CD4-positive, alpha-beta T cell treated with Interleukin-1 beta for 1 hour (primary cell): Measurements from ENCODE around the gene LIAS.
"Not testable (repeated sequence)": the region's sequence is repeated elsewhere in the genome, so short reads cannot be mapped to it uniquely, and the experiment has no call there.

Experiments
- DNase-seq, 2 donors: peaks; one replicate each; pipeline ENCODE4 v3.0.0-alpha.2; 2020 to 2022

The LIAS gene

DNA sequence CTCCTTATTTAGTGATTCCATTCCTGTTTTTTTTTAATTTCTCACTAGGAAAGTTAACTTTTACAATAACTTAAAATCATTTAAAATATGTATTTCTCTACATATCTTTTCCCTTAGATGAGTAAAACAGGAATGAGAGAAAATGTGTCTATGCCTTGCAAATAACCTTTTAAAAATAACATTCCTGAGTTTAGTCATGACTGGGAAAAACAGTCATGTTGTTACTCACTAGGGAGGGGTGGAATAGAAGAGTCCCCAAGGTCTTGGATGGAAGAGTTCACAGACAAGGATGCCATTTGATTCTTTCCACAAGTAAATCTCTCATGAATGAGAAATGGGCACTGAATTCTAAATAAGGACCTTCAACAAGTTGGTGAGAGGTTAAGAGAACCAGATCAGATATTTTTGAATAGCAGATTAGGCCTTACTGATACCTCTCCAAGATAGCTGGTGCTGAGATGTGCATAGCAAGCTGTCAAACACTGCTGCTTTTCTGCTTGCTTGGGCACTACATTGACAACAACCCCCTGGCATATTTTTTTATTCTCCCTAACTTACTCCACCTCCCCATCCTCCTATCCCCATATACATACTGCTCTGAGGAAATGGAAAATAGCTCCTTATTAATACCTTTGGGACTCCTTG, 43.3 kb downstream of the LIAS start:
- DNase-seq, result no peak

DNA sequence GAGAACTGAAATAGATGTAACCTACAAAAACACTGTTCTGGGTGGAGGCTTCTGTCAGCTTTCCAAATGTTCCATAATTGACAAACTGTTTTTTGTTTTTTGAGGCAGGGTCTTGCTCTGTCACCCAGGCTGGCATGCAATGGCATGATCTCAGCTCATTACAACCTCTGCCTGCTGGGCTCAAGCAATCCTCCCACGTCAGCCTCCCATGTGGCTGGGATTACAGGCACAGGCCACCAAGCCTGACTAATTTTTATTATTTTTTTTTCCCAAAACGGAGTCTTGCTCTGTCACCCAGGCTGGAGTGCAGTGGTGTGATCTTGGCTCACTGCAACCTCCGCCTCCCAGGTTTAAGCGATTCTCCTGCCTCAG, 43.8 kb downstream of the LIAS start:
- DNase-seq, result not testable (repeated sequence)

DNA sequence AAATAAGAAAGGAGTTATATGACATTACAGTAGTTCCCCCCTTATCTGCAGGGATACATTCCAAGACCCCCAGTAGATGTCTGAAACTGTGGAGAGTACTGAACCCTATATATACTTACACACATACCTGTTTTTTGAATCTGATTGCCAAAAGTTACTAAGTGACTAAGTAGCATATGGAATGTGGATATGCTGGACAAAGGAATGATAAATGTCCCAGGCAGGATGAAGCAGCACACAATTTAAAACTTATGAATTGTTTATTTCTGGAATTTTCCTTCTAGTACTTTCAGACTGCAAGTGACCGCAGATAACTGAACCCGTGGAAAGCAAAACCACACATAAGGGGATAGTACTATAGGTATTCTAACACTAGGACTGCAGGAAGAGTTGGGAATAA, 45.7 kb downstream of the LIAS start:
- no peak for DNase-seq

DNA sequence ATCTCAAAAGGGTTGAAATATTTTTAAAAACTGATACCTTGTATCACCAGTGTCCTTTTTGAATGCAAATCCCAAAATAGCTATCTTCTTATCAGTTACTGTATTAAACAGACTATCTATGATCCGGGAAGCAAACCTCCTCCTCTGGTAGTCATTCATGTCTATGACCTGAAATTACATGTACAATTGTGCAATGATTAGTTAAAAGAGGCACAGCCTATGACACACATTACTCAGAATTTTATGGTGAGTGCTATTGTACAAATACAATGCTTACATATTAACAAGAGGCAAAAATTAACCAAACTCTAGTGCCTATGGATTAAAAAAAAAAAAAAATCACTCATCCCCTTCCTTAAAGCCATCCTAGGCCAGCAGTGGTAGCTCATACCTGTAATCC, 46.7 kb downstream of the LIAS start:
- no peak for DNase-seq

DNA sequence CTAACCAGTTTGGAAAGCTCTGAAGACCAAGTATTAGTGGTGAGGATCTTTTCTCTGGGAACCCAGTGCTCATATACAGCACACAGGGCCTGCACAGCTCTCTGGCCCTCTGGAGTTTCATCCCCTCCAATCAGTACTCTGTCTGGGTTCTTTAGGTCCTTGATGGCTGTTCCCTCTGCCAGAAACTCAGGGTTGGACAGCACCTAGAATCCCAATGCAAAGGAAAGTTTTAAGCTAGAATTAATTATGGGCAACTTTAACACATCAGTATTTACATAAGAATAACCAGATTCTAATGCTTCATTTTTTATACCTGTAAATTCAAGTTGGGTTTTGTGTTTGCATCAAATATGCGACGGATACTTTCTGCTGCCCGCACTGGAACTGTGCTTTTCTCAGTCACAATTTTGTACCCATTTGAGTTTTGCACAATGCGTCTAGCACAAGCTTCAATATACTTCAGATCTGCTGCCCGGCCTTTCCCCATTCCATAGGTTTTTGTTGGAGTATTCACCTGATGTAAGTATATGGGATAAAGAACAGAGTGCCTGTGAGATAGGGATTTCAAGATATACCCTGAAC, 51.6 kb downstream of the LIAS start:
- no peak for DNase-seq

DNA sequence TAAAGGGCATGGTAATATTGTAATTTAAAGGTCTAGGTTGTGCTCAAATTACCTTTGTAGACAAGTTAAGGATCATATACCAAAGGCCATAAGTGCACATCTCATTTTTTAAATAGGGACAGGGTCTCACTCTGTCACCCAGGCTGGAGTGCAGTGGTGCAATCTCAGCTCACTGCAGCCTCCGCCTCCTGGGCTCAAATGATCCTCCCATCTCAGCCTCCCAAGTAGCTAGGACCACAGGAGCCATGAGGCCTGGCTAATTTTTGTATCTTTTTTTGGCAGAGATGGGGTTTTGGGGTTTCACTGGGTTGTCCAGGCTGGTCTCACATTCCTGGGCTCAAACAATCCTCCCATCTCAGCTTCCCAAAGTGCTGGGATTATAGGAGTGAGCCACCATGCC, 55.4 kb downstream of the LIAS start:
- DNase-seq, result not testable (repeated sequence)

DNA sequence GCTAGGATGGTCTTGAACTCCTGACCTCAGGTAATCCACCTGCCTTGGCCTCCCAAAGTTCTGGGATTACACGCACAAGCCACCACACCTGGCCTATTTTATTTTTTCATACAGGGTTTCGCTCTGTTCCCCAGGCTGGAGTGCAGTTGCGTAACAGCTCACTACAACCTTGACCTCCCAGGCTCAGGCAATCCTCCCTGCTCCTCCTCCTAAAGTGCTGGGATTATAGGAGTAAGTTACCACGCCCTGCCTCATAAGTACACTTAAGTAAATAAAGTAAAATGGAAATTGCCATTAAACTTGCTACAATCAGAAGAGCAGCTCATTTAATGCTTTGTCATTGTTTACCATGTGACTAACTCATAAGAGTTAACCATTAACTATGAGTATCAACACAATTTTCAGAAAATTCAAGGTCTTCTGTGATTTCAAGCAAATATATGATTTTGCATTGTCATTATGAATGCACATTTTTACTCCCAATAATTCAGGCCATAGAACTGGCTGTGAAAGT, 56.1 kb downstream of the LIAS start:
- DNase-seq, result no peak

DNA sequence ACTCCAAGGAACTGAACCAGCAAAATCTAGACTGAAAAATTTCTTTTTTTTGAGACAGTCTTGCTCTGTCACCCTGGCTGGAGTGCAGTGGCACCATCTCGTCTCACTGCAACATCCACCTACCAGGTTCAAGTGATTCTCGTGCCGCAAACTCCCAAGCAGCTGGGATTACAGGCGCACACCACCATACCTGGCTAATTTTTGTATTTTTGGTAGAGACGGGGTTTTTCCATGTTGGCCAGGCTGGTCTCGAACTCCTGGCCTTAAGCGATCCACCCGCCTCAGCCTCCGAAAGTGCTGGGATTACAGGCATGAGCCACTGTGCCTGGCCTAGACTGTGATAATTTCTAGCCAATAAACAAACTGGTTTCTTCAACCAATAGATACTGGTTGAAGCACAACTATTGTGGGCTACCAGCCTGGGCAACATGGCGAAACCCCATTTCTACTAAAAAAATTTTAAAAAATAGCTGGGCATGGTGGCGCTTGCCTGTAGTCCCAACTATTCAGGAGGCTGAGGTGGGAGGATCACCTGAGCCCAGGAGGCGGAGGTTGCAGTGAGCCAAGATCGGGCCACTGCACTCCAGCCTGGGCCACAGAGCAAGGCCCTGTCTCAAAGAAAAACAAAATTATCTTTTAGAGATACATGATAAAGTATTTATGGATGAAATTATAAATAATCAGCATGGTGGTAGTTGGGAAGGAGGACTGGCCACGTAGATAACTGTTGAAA, 57.0 kb downstream of the LIAS start:
- not testable (repeated sequence) for DNase-seq

DNA sequence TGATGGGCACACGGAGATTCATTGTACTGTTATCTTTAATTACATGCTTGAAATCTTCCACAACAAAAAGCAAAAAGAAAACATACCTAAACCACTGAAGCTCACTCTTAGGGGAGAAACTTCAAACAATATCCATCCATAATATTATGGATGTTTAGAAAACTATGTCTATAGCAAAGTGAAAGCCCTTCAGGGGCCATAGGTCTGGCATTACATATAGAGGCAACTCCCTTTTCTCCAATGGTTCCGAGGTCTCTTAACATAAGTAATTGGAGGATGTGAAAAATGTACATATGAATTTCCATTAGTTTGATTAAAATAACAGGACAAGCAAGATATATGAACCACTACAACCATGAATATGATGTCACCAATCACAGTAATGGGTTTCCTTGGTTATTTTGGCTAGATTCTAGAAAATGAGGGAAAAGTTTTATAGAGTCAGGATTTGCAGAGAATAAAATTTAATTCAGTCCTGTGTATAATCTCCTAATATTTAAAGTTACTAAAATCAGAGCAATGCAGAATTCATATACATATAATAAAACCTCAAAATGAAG, 57.6 kb downstream of the LIAS start:
- no peak for DNase-seq

DNA sequence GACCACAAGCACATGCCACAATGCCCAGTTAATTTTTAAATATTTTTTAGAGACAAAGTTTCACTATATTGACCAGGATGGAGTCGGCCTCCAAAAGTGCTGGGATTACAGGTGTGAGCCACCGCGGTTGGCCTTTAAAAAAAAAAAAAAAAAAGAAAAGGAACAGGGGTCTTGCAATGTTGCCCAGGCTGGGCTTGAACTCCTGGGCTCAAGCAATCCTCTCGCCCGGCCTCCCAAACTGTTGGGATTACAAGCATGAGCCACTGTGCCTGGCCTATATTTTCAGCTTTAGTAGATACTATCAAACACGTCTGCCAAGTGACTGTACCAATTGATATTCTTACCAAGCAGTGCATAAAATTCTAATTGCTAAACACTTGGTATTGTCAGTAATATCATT, 59.6 kb downstream of the LIAS start:
- DNase-seq, result no peak

DNA sequence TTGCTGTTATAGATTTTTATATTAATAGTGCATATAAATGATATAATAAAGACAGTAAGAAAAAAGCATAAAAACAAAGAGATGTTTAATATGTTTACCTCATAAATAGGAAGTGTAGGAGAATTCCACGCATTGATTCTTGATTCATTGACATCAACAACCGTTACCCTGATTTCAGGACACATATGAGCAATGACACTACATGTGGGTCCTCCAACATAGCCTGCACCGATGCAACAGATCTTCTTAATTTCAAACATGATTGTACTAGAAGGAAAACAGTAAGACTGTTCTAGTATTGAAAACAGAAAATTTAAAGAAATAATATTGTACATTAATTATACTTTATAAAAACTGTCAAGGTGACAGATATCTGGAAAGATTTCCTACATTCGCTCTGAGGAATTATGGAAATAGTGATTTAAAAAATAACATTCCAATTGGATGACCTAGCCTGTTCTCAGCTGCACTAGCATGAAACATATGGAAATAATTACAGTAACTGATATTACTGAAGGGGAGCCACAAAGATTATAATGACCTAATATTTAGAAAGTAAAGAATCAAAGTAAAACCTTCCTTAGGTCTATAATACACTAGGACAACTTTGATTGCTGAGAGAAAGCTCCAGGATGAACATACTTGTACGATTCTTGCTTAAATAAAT, 62.5 kb downstream of the LIAS start:
- DNase-seq, result no peak

DNA sequence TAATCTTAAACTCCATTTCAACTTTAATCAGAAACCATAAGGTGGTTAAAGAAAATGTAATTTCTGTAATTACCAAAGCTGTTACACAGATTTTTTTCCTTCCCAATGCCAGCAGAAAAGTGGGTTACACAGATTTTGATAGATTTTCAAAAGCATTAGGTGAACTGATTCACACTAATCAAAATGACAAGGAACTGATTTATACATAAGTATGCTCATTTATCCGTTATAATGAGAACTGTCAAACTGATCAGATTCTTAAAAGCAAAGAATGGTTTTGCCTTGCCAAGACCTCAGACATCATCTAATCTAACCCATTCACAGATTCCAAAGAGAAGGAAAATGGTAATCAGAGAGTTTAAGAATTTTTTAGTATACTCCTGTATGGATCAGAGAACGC, 63.2 kb downstream of the LIAS start:
- no peak for DNase-seq

DNA sequence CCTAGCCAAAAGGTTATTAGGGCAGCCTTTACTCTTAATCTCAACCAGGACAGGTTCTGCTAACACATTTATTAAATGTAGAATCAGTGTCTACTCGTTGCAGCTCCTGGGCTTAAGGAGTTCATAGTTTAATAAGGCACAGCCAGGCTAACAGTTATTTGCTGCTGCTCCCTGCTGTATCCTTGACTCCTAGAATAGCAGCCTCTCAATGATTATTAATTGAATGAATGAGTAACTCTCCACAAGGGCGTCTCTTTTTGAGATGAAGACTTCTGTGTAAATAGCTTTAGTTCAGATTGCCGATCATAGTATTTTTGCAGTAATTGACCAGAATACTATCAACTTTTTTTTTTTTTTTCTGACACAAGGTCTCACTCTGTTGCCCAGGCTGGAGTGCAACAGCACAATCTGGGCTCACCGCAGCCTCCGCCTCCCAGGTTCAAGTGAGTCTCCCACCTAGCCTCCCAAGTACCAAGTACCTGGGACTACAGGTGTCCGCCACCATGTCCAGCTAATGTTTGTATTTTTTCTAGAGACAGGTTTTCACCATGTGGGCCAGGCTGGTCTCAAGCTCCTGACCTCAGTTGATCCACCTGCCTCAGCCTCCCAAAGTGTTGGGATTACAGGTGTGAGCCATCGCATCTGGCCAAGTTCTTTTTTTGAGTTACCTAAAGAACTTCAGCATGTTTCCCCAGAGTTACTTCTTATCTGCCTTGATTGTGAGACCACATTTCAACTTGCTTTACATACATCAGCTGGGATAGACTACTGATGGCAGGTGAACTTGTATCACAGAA, 65.5 kb downstream of the LIAS start:
- no peak for DNase-seq

DNA sequence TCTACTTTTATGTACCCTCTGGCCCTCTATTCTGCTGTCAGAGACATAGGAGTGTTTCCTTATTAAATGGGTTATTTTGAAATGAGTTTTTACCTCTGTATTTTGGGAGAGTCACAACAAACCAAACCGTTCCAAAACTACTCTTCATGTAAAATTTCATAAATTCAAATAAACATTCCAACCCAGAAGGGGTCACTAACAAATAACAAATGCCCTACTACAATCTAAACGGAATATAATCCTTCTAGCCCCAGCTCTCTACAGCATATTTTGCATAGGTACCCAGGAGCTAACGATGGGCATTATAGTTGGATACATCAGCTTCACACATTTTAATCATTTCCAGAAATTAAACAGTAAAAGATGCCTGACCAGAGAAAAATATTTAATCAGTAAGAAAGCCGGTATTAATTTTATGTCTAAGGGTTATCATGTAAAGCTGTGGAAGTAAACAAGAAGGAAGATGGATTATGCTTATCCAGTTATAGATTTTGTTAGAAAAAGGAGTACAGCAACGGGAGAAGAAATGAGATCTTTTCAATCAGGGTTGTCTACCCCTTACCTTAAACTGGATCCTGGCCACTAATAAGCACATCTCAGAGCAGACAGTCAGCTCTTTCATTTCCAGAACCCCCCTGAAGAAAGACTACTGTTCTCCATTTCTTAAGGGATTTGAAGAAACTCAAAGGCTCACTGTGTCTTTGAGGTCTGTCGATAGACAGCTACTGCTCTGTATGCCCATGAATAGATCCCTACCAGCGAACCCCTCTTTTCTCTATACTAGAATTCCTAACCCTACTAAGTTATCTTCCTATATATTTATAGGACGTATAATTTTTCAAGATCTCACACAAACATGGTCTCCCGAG, 67.2 kb downstream of the LIAS start:
- DNase-seq, result no peak

DNA sequence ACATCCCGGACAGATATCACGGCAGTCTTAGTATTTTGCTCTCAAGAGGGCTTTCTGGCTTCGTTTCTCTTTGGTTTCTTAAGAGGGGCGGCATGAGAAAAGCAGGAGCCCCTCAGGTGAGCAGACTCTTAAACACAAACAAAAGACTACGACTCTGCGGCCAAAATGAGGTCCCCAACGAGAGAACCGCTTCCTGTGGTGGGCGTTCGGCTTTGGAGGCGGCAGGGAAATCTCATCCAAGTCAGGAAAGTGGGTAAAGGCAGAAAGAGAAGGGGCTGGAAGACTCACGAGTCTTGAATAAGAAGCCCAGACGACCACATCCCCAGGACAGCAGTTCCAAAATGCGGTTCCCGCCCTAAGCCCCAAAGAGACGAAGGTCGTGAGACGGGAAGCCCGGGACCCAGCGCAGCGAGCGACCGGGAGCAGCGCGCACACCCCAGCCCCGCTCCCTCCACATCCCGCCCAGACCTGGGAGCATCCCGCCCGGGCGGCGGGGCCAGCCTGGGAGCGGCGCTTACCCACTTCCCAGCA, 68.0 kb downstream of the LIAS start:
- peak in 1 of 2 donors; percentile 11 for DNase-seq

DNA sequence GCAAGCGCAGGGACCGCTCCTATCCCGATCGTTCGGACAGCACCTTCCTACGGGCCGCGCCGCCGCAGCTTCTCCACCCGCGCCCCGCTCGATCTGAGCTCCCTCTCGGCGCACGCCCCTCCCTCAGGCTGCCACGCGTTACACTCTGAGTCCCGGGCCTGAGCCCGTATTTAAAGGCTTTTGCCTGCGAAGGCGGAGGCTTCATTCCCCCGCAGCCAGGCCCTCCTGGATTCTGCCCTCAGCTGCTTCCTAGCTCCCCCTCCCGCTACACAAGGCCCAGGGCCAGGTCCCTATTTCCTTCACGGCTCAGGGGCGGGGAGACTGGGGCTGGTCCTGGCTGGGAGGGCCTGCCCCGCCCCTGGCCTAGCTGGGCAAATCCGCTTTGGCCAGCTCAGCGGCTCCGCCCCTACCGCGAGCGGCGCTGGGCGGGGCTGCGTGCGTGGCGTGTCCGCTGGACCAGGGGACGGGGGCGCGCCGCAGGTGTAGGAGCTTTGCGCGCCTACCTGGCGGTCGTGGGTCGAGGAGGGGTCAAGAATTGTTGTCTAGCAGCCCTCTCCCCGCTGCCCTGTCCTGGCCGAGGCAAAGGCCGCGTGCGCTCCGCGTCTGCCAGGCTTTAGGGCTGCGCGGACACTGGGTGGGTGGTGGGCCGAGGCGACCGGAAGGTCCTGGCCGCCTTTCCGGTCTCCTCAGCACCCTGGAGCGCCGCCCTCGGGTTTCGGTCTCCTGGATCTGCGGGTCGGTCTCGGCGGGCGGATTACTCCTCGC, 68.6 kb downstream of the LIAS start, which contains the start of gene UGDH:
Gene UGDH, minus strand, starts transcription at position 144 of the 765 bp plus-strand sequence. CDS start 5,927 bp downstream, outside the sequence.
- peak; percentile 90 for DNase-seq

DNA sequence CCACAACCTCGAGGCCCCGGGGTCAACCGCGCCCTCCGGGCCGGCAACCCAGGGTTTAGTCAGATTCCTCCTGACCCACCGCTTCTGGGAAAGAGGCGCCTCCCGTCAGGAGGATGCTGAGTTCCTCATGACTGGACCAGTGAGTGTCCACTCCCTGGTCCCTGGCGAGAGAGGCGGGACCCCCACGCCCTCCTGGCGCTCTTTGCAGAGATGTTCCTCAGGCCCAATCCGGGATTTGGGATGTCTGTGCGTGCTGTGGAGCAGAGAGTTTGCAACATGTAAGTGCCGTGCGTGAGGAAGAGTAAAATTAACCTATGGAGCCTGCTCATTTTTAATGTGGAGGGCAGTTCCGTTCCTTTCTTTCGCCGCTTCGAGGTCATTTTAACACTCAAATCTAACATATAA, 69.2 kb downstream of the LIAS start:
- DNase-seq, result no peak
